RWPE1 (cell line): ENCODE results near the gene ALDH5A1.
"Not testable (repeated sequence)": the region's sequence is repeated elsewhere in the genome, so short reads cannot be mapped to it uniquely, and the experiment has no call there.

Experiments
- CTCF ChIA-PET: fragments of 350-600 bp; sonication (Branson Sonifier 250); formaldehyde crosslinking; extraction: SDS; loops from one replicate; lab custom pipeline; 2021; lab: Yijun Ruan, JAX
- POLR2A ChIA-PET: fragments of 400-600 bp; formaldehyde crosslinking; extraction: SDS; loops from one replicate; lab custom pipeline; 2020; ENCODE audit warnings: antibody characterized with exemption; ENCODE audit not compliant: low non-redundant PET; lab: Yijun Ruan, JAX
- DNase-seq: peaks from one replicate; pipeline ENCODE4 v3.0.0; 2012; ENCODE audit warnings: low spot score
- H3K27ac ChIP-seq: fragments of 450-650 bp; 2 replicates; pipeline ENCODE4 v1.5.1; 2017
- TF ChIP-seq, protein P1 (sequence below): fragments of 450-650 bp; conservative IDR thresholded peaks from 2 replicates; pipeline ENCODE4 v1.5.1; 2017; ENCODE audit warnings: low read depth, mild to moderate bottlenecking

ALDH5A1 gene

DNA sequence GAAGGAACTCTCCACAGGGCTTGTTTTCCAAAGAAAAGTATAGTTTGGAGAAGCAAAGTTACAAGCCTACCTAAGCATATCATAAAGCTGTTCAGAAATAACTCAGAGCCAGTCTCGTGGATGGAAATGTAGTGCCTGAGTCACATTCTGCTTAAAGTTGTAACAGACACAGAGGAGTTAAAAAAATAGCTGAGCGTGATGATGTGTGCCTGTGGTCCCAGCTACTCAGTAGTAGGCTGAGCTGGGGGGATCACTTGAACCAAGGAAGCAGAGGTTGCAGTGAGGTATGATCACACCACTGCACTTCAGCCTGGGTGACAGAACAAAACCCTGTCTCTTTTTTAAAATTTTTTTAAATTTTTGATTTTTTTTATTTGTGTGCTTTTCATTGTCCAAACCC is 6.6 kb downstream of the ALDH5A1 start:
- ChIA-PET POLR2A (no interaction called here), CTCF (no interaction called here)
- no peak overlapping the region for H3K27ac ChIP-seq
- TF ChIP-seq, protein P1, sequence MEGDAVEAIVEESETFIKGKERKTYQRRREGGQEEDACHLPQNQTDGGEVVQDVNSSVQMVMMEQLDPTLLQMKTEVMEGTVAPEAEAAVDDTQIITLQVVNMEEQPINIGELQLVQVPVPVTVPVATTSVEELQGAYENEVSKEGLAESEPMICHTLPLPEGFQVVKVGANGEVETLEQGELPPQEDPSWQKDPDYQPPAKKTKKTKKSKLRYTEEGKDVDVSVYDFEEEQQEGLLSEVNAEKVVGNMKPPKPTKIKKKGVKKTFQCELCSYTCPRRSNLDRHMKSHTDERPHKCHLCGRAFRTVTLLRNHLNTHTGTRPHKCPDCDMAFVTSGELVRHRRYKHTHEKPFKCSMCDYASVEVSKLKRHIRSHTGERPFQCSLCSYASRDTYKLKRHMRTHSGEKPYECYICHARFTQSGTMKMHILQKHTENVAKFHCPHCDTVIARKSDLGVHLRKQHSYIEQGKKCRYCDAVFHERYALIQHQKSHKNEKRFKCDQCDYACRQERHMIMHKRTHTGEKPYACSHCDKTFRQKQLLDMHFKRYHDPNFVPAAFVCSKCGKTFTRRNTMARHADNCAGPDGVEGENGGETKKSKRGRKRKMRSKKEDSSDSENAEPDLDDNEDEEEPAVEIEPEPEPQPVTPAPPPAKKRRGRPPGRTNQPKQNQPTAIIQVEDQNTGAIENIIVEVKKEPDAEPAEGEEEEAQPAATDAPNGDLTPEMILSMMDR, result no peak
- no peak for DNase-seq

DNA sequence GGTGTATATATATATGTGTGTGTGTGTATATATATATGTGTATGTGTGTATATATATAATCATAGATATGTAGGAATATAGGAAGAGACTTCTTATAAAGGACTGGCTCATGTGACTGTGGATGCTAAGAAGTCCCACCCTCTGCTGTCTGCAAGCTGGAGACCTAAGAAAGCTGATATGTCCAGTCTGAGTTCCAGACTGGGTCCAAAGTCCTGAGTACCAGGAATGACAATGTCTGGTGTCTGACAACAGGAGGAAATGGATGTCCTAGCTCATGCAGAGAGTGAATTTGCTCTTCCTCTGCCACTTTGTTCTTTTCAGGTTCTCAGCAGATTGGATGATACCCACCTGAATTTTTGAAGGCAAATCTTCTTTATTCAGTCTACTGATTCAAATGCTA is 7.1 kb downstream of the ALDH5A1 start:
- TF ChIP-seq, protein P1, result no peak
- POLR2A ChIA-PET, result no interaction called here
- CTCF ChIA-PET, result no interaction called here

DNA sequence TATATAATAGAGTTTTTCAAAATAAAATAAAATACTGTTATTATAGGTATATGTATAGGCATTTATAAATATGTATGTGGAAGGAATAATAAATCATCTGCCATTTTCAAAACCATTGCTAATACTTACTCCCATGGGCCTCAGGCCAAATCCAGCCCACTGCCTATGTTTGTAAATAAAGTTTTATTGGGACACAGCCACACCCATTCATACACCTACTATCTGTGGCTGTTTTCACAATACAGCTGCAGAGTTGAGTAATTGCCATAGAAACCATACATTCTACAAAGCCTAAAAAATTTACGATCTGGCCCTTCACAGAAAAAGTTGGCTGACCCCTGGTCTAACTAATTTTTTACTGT is 9.5 kb downstream of the ALDH5A1 start:
- no peak overlapping the region for H3K27ac ChIP-seq
- TF ChIP-seq, protein P1, result no peak
- no peak for DNase-seq
- ChIA-PET CTCF (no interaction called here), POLR2A (no interaction called here)

More for the DNA sequence above, 7.1 kb downstream of the ALDH5A1 start:
- no peak overlapping the region for H3K27ac ChIP-seq
- DNase-seq, result no peak

DNA sequence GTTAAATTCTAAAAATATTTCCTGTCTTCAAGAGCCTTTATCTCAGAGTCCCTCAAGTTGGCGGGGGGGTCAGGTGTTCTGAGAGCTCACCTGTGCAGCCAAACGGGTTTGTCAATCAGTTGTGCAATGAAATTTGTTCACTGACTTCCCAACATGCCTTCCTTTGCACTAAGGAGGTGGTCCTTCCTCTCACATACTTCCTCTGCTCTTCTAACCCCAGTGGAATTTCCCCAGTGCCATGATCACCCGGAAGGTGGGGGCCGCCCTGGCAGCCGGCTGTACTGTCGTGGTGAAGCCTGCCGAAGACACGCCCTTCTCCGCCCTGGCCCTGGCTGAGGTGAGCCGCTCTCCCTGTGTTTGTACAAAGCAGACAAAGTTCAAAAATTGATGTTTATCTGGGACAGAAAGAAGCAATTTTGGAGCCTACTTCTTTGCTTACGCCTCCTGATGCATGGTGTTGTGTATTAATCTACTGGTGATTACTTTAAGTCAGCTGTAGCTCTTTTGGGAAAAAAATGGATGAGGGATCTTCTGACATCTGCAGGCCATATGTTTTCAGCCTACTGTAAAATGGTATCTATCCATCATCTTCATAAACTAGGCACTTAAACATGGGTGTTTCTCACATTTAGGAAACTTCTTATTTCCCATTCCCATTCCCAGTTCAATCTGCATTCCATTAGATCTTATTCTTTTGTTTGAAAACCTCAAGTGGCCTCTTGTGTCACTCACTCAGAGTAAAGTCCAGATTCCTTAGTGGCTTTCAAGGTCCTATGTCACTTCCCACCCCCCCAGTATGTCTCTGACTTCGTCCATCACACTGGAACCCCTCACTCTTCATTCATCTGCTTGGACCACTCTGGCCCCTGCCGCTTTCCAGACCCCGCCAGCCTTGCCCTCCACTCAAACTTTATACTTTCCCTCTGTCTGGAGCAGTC is 10.1 kb downstream of the ALDH5A1 start:
- H3K27ac ChIP-seq, result no peak overlapping the region
- DNase-seq, result peak; percentile 13
- TF ChIP-seq, protein P1, result no peak
- CTCF ChIA-PET, result no interaction called here
- POLR2A ChIA-PET, result no interaction called here

DNA sequence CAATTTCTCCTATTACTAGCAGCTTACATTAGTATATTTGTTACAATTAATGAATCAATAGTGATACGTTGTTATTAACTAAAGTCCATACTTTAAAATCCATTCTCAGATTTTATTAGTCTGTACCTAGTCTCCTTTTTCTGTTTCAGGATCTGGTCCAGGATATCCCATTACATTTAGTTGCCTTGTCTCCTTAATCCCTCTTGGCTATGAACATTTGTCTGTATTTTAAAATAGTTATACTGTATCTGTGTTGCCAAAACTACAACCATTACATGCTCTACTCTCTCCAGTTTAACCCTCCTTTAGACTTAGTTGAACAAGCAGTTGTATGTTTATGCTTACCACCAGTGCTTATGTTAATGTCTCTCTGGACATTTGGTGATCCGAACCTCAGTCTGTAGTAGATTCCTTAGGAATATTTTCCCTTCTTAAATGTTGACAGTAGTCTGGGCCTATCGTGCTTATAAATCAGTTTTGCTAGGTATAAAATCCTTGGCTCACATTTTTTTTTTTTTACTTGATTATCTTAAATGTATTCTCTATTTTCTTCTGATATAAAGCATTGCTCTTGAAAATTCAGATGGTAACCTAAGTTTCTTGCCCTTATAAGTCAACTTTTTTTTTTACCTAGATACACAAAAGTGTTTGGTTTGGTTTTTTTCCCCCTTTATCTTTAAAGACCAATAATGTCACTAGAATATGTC is 12.2 kb downstream of the ALDH5A1 start:
- ChIA-PET POLR2A (no interaction called here), CTCF (no interaction called here)

DNA sequence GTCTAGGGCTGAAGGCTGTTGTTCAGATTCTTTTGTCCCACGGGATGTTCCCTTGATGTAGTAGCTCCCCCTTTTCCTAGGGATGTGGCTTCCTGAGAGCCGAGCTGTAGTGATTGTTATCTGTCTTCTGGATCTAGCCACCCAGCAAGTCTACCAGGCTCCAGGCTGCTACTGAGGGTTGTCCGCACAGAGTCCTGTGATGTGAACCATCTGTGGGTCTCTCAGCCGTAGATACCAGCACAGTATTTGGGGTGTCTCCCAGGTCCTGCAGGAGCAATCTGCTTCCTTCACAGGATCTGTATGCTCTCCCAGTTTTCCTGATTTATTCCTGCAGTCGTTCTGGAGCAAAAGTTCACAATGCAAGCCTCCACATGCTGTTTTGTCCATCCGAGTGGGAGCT is 17.2 kb downstream of the ALDH5A1 start:
- CTCF ChIA-PET, result interaction anchor here (0.6 kb wide), 3 partner anchors 13 to 541 kb away, joined by 3 read pairs; no protein-coding TSS in a partner anchor
- H3K27ac ChIP-seq, POLR2A ChIA-PET, DNase-seq: not testable (repeated sequence)

More for the DNA sequence above, 12.2 kb downstream of the ALDH5A1 start:
- TF ChIP-seq, protein P1, result no peak
- DNase-seq, result no peak
- H3K27ac ChIP-seq, result no peak overlapping the region
